Breast epithelium (tissue), 3 donors: ENCODE results near the gene ERN1.

Experiments used
- POLR2A ChIP-seq: fragments of 450-650 bp; IDR thresholded peaks from one replicate; pipeline ENCODE4 v1.6.1; 2016; ENCODE audit warnings: antibody characterized with exemption, mild to moderate bottlenecking, moderate library complexity
- POLR2AphosphoS5 ChIP-seq, 3 donors: sonication (generic); formaldehyde crosslinking; IDR thresholded peaks; one replicate each; pipeline ENCODE4 v1.6.1; 2017; ENCODE audit warnings: antibody characterized with exemption in 3 of 3
- TF ChIP-seq, protein P1 (sequence below), 3 donors: fragments of 450-650 bp; IDR thresholded peaks; one replicate each; pipeline ENCODE4 v1.5.1; 2016 to 2017; ENCODE audit warnings: antibody characterized with exemption in 3 of 3, mild to moderate bottlenecking in 3 of 3, moderate library complexity in 3 of 3

GRCh38 chr17:64111831-64112230 lies 18.1 kb downstream of the ERN1 start:
- TF ChIP-seq, protein P1, sequence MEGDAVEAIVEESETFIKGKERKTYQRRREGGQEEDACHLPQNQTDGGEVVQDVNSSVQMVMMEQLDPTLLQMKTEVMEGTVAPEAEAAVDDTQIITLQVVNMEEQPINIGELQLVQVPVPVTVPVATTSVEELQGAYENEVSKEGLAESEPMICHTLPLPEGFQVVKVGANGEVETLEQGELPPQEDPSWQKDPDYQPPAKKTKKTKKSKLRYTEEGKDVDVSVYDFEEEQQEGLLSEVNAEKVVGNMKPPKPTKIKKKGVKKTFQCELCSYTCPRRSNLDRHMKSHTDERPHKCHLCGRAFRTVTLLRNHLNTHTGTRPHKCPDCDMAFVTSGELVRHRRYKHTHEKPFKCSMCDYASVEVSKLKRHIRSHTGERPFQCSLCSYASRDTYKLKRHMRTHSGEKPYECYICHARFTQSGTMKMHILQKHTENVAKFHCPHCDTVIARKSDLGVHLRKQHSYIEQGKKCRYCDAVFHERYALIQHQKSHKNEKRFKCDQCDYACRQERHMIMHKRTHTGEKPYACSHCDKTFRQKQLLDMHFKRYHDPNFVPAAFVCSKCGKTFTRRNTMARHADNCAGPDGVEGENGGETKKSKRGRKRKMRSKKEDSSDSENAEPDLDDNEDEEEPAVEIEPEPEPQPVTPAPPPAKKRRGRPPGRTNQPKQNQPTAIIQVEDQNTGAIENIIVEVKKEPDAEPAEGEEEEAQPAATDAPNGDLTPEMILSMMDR (IDR thresholded peaks at IDR 0.05): no peak
- TF ChIP-seq POLR2A (no peak), POLR2AphosphoS5 (IDR thresholded peaks at IDR 0.05) (no peak)
